Heart left ventricle (tissue), 16 donors: ENCODE results near the gene GRB7. TPM values are rescaled to one million over a fixed set of nuclear protein-coding genes. Genes with fewer than 3 reads are reported as not detected.
A peak's percentile ranks its signal among the peaks of the same experiment; 100 is the strongest.

Experiments
- ATAC-seq, 4 donors: fragments of 200-7000 bp; cut with Tn5 transposase; one replicate each; pipeline ENCODE4 v1.9.1; 2020 to 2022; ENCODE audit warnings: moderate library complexity in 4 of 4, mild to moderate bottlenecking in 3 of 4, moderate number of reproducible peaks in 1 of 4
- DNase-seq, 5 donors: peaks; one replicate each; pipeline ENCODE4 v3.0.0-alpha.2; 2020
- H3K27ac ChIP-seq, 12 donors: fragments of 200-600 bp; sonication (generic) in 4 of 12; one replicate each; pipeline versions ENCODE4 v1.5.0 to v1.8.0; 2016 to 2022; ENCODE audit warnings: mild to moderate bottlenecking in 2 of 12
- H3K27me3 ChIP-seq, 9 donors: fragments of 200-600 bp; sonication (generic) in 2 of 9; one replicate each; pipeline versions ENCODE4 v1.5.1 to v1.8.0; 2016 to 2022; ENCODE audit warnings: mild to moderate bottlenecking in 3 of 9
- H3K36me3 ChIP-seq, 9 donors: fragments of 200-600 bp; sonication (generic) in 2 of 9; one replicate each; pipeline versions ENCODE4 v1.5.0 to v1.8.0; 2018 to 2022; ENCODE audit warnings: mild to moderate bottlenecking in 2 of 9
- H3K4me1 ChIP-seq, 12 donors: fragments of 200-600 bp; sonication (generic) in 4 of 12; one replicate each; pipeline versions ENCODE4 v1.5.0 to v1.8.0; 2016 to 2022; ENCODE audit warnings: mild to moderate bottlenecking in 3 of 12
- H3K4me3 ChIP-seq, 12 donors: fragments of 200-600 bp; sonication (generic) in 4 of 12; one replicate each; pipeline versions ENCODE4 v1.5.0 to v1.8.0; 2017 to 2022; ENCODE audit warnings: mild to moderate bottlenecking in 9 of 12, moderate library complexity in 4 of 12
- H3K9me3 ChIP-seq, 12 donors: fragments of 200-600 bp; sonication (generic) in 4 of 12; one replicate each; pipeline versions ENCODE4 v1.5.0 to v1.8.0; 2016 to 2022; ENCODE audit warnings: mild to moderate bottlenecking in 1 of 12
- POLR2A ChIP-seq, 2 donors: fragments of 450-650 bp; IDR thresholded peaks; one replicate each; pipeline ENCODE4 v1.6.1; 2017; ENCODE audit warnings: antibody characterized with exemption in 2 of 2, mild to moderate bottlenecking in 2 of 2, moderate library complexity in 2 of 2
- whole genome bisulfite sequencing, 4 donors: extraction: QIAGEN DNeasy Blood & Tissue Kit in 2 of 4; methylation state at CpG; one replicate each; pipeline versions ENCODE4 v1.1.5 to v1.1.7; 2013 to 2018; 5-methylcytosine and 5-hydroxymethylcytosine counted together
- intact Hi-C, 10 donors: fragments of 100-400 bp; cut with DNase I; formaldehyde crosslinking; loops; one replicate each; pipeline versions ENCODE4 v1.11.1 to v1.14.2; 2022
- polyA plus RNA-seq, 2 donors: library from polyadenylated mRNA; stranded (reverse); fragments of 200-250 nt; gene quantifications; one replicate each; pipeline ENCODE4 v1.2.3, GENCODE V29; 2013
- total RNA-seq, 9 donors: library from RNA; depleted of rRNA in 2 of 9; stranded (reverse); fragments of >200 nt in 2 of 9; fragmentation: NEBNext Ultra II Directional in 3 of 9; extraction: Animal tissue kit (Norgen Biotek cat#: 25700) in 3 of 9; gene quantifications; one replicate each; pipeline versions ENCODE4 v1.1.0 to v1.2.4, GENCODE V29; 2016 to 2023
- TF ChIP-seq, protein P1 (sequence below), 12 donors: fragments of 200-600 bp; sonication (generic) in 4 of 12; IDR thresholded peaks; one replicate each; pipeline versions ENCODE4 v1.5.0 to v1.8.0; 2018 to 2022; ENCODE audit warnings: antibody characterized with exemption in 12 of 12, mild to moderate bottlenecking in 5 of 12
- donor health status: ischemic (EF 13 %, LVEDD 7.1; RV severe dilation, severe dysfunction).
- donor health status: healthy with polysubstance abuse.
- donor health status: DM: no; HTN: yes; CAD: no.
- donor health status: DM: no; HTN: no; CAD: no.
- donor health status: ischemic (EF 25% LVEDD 6.9; RV normal size, moderate dysfunction).
- donor health status: ischemic (EF 25% LVEDD 5.7; RV mildly dilated, moderate dysfunction).
- donor health status: healthy.
- donor health status: DM: yes; HTN: yes; CAD: no.
- donor health status: ischemic (EF 35%, LVEDD 5.7; RV mildly dilated, moderate dysfunction).
- donor health status: nonischemic (EF 11% LVEDD 7.7; RV severe dilation, severe dysfunction).
- donor health status: DM: yes; HTN: yes; CAD: no.
- donor health status: PGD.
- donor health status: ischemic (EF 29% LVEDD 5.4; RV normal size, mild dysfunction).
- donor health status: nonischemic (EF 23%, LVEDD 6.1; RV moderate dilation, normal function).

Gene GRB7
- total and polyA plus RNA-seq, 11 donors: 0.48 to 8.2 (median 1.3) TPM

DNA sequence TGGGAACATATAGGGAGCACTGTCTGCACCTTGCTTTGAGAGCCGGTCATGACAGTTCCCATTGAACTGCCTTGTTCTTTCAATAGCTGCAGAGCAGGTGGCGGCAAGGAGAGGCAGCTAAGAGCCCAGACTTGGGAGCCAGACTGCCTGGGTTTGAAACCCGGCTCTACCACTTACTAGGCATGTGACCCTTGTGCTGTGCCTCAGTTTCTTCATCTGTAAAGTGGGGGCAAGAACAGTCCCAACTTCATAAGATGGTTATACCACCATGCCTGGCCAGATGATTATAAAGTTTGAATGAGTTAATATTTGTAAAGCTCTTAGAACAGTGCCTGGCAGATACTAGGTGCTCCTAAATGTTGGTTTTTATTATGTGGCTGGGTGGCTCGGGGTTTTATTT, 23.5 kb upstream of the GRB7 start:
- Histone ChIP-seq H3K27me3 (no peaks in the 10 kb centered on the region), H3K4me1 (peaks cover 0 to 17% (median 4%) of the 10 kb centered on the region in 12 donors), H3K9me3 (no peaks in the 10 kb centered on the region), H3K4me3 (no peak overlapping the region), H3K36me3 (peaks cover 0 to 95% (median 74%) of the 10 kb centered on the region in 9 donors), H3K27ac (no peak overlapping the region)
- ATAC-seq: no peak
- 86 to 98% (median 94%) methylated on average over 4 of the region's 4 CpGs for WGBS, 4 donors
- intact Hi-C loops: no loop called here
- TF ChIP-seq, protein P1, sequence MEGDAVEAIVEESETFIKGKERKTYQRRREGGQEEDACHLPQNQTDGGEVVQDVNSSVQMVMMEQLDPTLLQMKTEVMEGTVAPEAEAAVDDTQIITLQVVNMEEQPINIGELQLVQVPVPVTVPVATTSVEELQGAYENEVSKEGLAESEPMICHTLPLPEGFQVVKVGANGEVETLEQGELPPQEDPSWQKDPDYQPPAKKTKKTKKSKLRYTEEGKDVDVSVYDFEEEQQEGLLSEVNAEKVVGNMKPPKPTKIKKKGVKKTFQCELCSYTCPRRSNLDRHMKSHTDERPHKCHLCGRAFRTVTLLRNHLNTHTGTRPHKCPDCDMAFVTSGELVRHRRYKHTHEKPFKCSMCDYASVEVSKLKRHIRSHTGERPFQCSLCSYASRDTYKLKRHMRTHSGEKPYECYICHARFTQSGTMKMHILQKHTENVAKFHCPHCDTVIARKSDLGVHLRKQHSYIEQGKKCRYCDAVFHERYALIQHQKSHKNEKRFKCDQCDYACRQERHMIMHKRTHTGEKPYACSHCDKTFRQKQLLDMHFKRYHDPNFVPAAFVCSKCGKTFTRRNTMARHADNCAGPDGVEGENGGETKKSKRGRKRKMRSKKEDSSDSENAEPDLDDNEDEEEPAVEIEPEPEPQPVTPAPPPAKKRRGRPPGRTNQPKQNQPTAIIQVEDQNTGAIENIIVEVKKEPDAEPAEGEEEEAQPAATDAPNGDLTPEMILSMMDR (IDR thresholded peaks at IDR 0.05): no peak
- TF ChIP-seq POLR2A (IDR thresholded peaks at IDR 0.05): no peak
- DNase-seq: no peak

DNA sequence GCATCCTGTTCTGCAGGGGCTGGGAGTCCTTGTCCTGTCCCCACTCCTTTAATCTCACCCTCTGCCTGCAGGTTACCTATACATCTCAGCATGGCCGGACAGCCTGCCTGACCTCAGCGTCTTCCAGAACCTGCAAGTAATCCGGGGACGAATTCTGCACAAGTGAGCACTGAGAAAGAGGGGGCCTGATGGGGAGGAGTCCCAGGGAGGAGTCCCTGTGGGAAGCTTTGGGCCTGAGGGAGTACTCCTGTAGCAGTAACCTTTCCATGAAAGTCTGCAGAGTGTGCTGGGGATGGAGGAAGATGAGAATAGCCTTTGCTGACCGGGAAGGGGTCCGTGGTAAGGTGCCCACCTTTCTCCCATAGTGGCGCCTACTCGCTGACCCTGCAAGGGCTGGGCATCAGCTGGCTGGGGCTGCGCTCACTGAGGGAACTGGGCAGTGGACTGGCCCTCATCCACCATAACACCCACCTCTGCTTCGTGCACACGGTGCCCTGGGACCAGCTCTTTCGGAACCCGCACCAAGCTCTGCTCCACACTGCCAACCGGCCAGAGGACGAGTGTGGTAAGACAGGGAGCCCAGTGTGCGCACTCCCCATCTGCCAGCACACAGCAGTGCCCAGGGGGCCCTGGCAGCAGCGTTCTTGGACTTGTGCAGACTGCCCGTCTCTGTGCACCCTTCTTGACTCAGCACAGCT, 22.2 kb upstream of the GRB7 start:
- Histone ChIP-seq H3K36me3 (peaks cover 0 to 96% (median 74%) of the 10 kb centered on the region in 9 donors), H3K9me3 (no peaks in the 10 kb centered on the region), H3K4me1 (peaks cover 0 to 17% (median 4%) of the 10 kb centered on the region in 12 donors), H3K27ac (peak overlapping the region in 3 of 12 donors; percentile 23 to 60 (median 51)), H3K4me3 (no peak overlapping the region), H3K27me3 (no peaks in the 10 kb centered on the region)
- intact Hi-C loops: no loop called here
- ATAC-seq (peak in 1 of 4 donors; percentile 18), DNase-seq (no peak)
- TF ChIP-seq, protein P1 (IDR thresholded peaks at IDR 0.05): no peak
- TF ChIP-seq POLR2A (IDR thresholded peaks at IDR 0.05): no peak
- 85 to 93% (median 91%) methylated on average over 13 to 18 of the region's 18 CpGs for WGBS, 4 donors

DNA sequence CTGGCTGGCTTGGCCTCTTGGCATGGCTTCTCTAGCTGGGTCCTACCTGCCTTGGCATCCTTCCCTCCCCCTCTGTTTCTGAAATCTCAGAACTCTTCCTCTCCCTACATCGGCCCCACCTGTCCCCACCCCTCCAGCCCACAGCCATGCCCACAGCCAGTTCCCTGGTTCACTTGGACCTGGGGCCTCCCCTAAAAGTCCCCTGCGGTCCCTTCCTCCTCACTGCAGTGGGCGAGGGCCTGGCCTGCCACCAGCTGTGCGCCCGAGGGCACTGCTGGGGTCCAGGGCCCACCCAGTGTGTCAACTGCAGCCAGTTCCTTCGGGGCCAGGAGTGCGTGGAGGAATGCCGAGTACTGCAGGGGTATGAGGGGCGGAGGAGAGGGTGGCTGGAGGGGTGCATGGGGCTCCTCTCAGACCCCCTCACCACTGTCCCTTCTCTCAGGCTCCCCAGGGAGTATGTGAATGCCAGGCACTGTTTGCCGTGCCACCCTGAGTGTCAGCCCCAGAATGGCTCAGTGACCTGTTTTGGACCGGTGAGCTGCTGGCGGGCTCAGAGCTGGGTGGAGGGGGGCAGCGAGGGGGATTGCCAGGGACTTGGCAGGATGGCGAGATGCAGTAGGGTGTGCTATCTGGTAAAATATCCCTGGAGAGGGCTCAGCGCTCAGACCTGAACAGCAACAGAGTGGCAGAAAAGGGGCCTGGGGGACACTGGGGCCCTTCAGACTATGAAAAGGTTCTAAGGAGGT, 21.5 kb upstream of the GRB7 start:
- peaks cover 0 to 17% (median 4%) of the 10 kb centered on the region in 12 donors for H3K4me1 ChIP-seq
- H3K9me3 ChIP-seq: no peaks in the 10 kb centered on the region
- ATAC-seq (peak; percentile 73 to 89 (median 75)), DNase-seq (peak in 3 of 5 donors; percentile 43 to 48 (median 47))
- intact Hi-C loops: no loop called here
- TF ChIP-seq, protein P1 (IDR thresholded peaks at IDR 0.05): no peak
- peaks cover 0 to 90% (median 66%) of the 10 kb centered on the region in 9 donors for H3K36me3 ChIP-seq
- peak overlapping the region in 10 of 12 donors; percentile 24 to 76 (median 47) for H3K27ac ChIP-seq
- 58 to 75% (median 69%) methylated on average over 14 to 15 of the region's 15 CpGs for WGBS, 4 donors
- H3K27me3 ChIP-seq: no peaks in the 10 kb centered on the region
- no peak overlapping the region for H3K4me3 ChIP-seq

DNA sequence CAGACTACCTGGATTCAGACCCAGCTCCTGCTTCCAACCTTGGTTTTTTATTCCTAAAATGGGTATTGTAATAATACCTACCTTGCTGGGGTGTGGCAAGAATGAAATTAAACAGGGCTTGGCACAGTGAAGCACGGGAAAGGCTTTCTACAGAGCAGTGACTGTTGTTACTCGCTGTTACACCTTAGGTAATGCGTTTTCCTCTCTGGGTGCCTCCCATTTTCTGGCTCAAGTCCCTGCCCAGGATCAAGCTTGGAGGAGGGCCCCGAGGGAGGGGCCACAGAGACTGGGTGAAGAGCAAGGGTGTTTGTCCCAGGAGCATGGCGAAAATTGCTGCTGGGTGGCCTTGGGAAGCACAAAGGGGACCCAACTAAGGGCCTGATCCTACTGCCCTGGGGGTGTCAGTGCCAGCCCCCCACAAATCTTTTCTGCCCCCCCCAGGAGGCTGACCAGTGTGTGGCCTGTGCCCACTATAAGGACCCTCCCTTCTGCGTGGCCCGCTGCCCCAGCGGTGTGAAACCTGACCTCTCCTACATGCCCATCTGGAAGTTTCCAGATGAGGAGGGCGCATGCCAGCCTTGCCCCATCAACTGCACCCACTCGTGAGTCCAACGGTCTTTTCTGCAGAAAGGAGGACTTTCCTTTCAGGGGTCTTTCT, 20.7 kb upstream of the GRB7 start:
- Histone ChIP-seq H3K4me1 (peaks cover 0 to 17% (median 4%) of the 10 kb centered on the region in 12 donors), H3K36me3 (peaks cover 0 to 90% (median 62%) of the 10 kb centered on the region in 9 donors), H3K4me3 (no peak overlapping the region), H3K27ac (peak overlapping the region in 9 of 12 donors; percentile 24 to 76 (median 51)), H3K9me3 (no peaks in the 10 kb centered on the region), H3K27me3 (no peaks in the 10 kb centered on the region)
- intact Hi-C loops: no loop called here
- DNase-seq (peak in 1 of 5 donors; percentile 33), ATAC-seq (peak; percentile 29 to 78 (median 68))
- WGBS, 4 donors: 68 to 75% (median 69%) methylated on average over 8 to 11 of the region's 11 CpGs
- TF ChIP-seq POLR2A (IDR thresholded peaks at IDR 0.05): no peak
- TF ChIP-seq, protein P1 (IDR thresholded peaks at IDR 0.05): no peak
